IMR-90 (cell line): Measurements from ENCODE around the gene CLTCL1. TPM values are rescaled to one million over a fixed set of nuclear protein-coding genes. Genes with fewer than 3 reads are reported as not detected.

ENCODE experiments used
- ATAC-seq: fragments of 200-7000 bp; cut with Tn5 transposase; 2 replicates; pipeline ENCODE4 v1.9.1; 2020; ENCODE audit warnings: low read depth, mild to moderate bottlenecking, moderate library complexity
- BruUV-seq: library from RNA; stranded (reverse); fragments of 400-500 nt; replicated peaks from 2 replicates; lab custom pipeline; 2021; lab: Mats Ljungman, UMichigan
- CTCF ChIA-PET: fragments of 300-600 bp; formaldehyde crosslinking; extraction: SDS; loops from one replicate; lab custom pipeline; 2021; ENCODE audit warnings: antibody characterized with exemption; lab: Yijun Ruan, JAX
- POLR2A ChIA-PET: fragments of 300-600 bp; sonication (Branson Sonifier 250); formaldehyde crosslinking; loops from one replicate; lab custom pipeline; 2022; ENCODE audit warnings: antibody characterized with exemption; ENCODE audit not compliant: unreplicated experiment; lab: Charles Lee
- DNase-seq: peaks from one replicate; pipeline ENCODE4 v3.0.0; 2013
- H2AFZ ChIP-seq: replicated peaks from 2 replicates; pipeline ENCODE3; 2013; ENCODE audit warnings: low read length, mild to moderate bottlenecking; ENCODE audit not compliant: poor library complexity
- H2AK5ac ChIP-seq: 2 replicates; pipeline ENCODE4 v1.6.1; 2013; ENCODE audit warnings: low read depth, low read length, inconsistent platforms
- H2AK9ac ChIP-seq: replicated peaks from 2 replicates; pipeline ENCODE3; 2013; ENCODE audit warnings: mild to moderate bottlenecking, low read depth, low read length, moderate library complexity; ENCODE audit not compliant: poor library complexity
- H2BK120ac ChIP-seq: 2 replicates; pipeline ENCODE4 v1.6.1; 2013; ENCODE audit warnings: low read depth, low read length, inconsistent platforms
- H2BK15ac ChIP-seq: 3 replicates; pipeline ENCODE4 v1.6.1; 2013; ENCODE audit warnings: low read depth, low read length, inconsistent platforms
- H2BK20ac ChIP-seq: 2 replicates; pipeline ENCODE4 v1.6.1; 2013; ENCODE audit warnings: low read depth, mild to moderate bottlenecking, inconsistent platforms, low read length, moderate library complexity
- H2BK5ac ChIP-seq: 2 replicates; pipeline ENCODE4 v1.6.1; 2013; ENCODE audit warnings: mild to moderate bottlenecking, low read depth, low read length, inconsistent platforms; ENCODE audit not compliant: poor library complexity, severe bottlenecking
- H3K14ac ChIP-seq: replicated peaks from 2 replicates; pipeline ENCODE4 v1.6.1; 2013; ENCODE audit warnings: low read depth, low read length, inconsistent platforms
- H3K18ac ChIP-seq: 2 replicates; pipeline ENCODE4 v1.6.1; 2013; ENCODE audit warnings: low read depth, low read length, control low read depth
- H3K23ac ChIP-seq: 2 replicates; pipeline ENCODE4 v1.6.1; 2013; ENCODE audit warnings: low read depth, low read length, inconsistent platforms
- H3K27ac ChIP-seq: 2 replicates; pipeline ENCODE4 v1.5.1; 2013; ENCODE audit warnings: mild to moderate bottlenecking, control low read depth, low read length; ENCODE audit not compliant: insufficient read depth
- H3K27me3 ChIP-seq: 2 replicates; pipeline ENCODE4 v1.6.1; 2013; ENCODE audit warnings: low read length; ENCODE audit not compliant: control insufficient read depth, insufficient read depth
- H3K36me3 ChIP-seq: 2 replicates; pipeline ENCODE4 v1.6.1; 2013; ENCODE audit warnings: low read length, mixed read lengths; ENCODE audit not compliant: control insufficient read depth, insufficient read depth
- H3K4ac ChIP-seq: 2 replicates; pipeline ENCODE4 v1.6.1; 2013; ENCODE audit warnings: low read depth, low read length, inconsistent platforms
- H3K4me1 ChIP-seq: 2 replicates; pipeline ENCODE4 v1.6.1; 2013; ENCODE audit warnings: low read length, mixed read lengths; ENCODE audit not compliant: control insufficient read depth, insufficient read depth
- H3K4me2 ChIP-seq: 2 replicates; pipeline ENCODE4 v1.6.1; 2013; ENCODE audit warnings: low read depth, mild to moderate bottlenecking, control low read depth, low read length, moderate library complexity
- H3K4me3 ChIP-seq: 2 replicates; pipeline ENCODE4 v1.5.1; 2013; ENCODE audit warnings: low read depth, mild to moderate bottlenecking, control low read depth, low read length, moderate library complexity; ENCODE audit not compliant: insufficient read depth
- H3K56ac ChIP-seq: 2 replicates; pipeline ENCODE4 v1.6.1; 2013; ENCODE audit warnings: low read length, inconsistent platforms; ENCODE audit not compliant: insufficient read depth; ENCODE audit errors: extremely low read depth
- H3K79me1 ChIP-seq, 2 experiments: 2 replicates each; pipeline ENCODE4 v1.6.1; 2013; ENCODE audit warnings: low read length in 2 of 2, inconsistent platforms in 1 of 2, low read depth in 1 of 2
- H3K9ac ChIP-seq: 2 replicates; pipeline ENCODE4 v1.6.1; 2013; ENCODE audit warnings: low read depth, low read length, control low read depth
- H3K9me1 ChIP-seq: 2 replicates; pipeline ENCODE4 v1.6.1; 2013; ENCODE audit warnings: low read length, inconsistent platforms; ENCODE audit not compliant: insufficient read depth
- H3K9me3 ChIP-seq: 2 replicates; pipeline ENCODE4 v1.6.1; 2013; ENCODE audit warnings: low read length; ENCODE audit not compliant: control insufficient read depth, insufficient read depth
- H4K20me1 ChIP-seq: 2 replicates; pipeline ENCODE4 v1.6.1; 2013; ENCODE audit warnings: low read length, inconsistent platforms; ENCODE audit not compliant: insufficient read depth
- H4K5ac ChIP-seq: 2 replicates; pipeline ENCODE4 v1.6.1; 2013; ENCODE audit warnings: mild to moderate bottlenecking, low read depth, low read length, control low read depth
- H4K8ac ChIP-seq, 2 experiments: 2 replicates each; pipeline ENCODE4 v1.6.1; 2013; ENCODE audit warnings: low read depth in 2 of 2, low read length in 2 of 2, control low read depth in 1 of 2, inconsistent platforms in 1 of 2
- H4K91ac ChIP-seq: 2 replicates; pipeline ENCODE4 v1.6.1; 2013; ENCODE audit warnings: low read depth, low read length, inconsistent platforms; ENCODE audit not compliant: insufficient read depth
- CEBPB ChIP-seq: IDR thresholded peaks from 2 replicates; pipeline ENCODE4 v1.6.1; 2012; ENCODE audit warnings: low read depth, low read length, improper control_type of control experiment
- MAZ ChIP-seq: IDR thresholded peaks from 2 replicates; pipeline ENCODE4 v1.6.1; 2012; ENCODE audit warnings: low read depth, mild to moderate bottlenecking, low read length, improper control_type of control experiment, moderate library complexity, borderline replicate concordance
- MXI1 ChIP-seq: IDR thresholded peaks from 2 replicates; pipeline ENCODE4 v1.6.1; 2012; ENCODE audit warnings: low read depth, mild to moderate bottlenecking, low read length, moderate library complexity, borderline replicate concordance
- whole genome bisulfite sequencing, 2 experiments: methylation state at CpG; one replicate each; pipeline versions ENCODE4 v1.1.5 to v1.1.7; 2013; ENCODE audit warnings: missing lambda C conversion rate in 2 of 2; ENCODE audit not compliant: insufficient read length in 1 of 2; ENCODE audit errors: extremely low coverage in 2 of 2; 5-methylcytosine and 5-hydroxymethylcytosine counted together
- dilution Hi-C: fragments of 300-500 bp; cut with HindIII; formaldehyde crosslinking; loops from one replicate; pipeline ENCODE4 v1.14.3; 2018; ENCODE audit warnings: low sequenced_read_pairs; ENCODE audit not compliant: unreplicated experiment
- in situ Hi-C: fragments of 300-500 bp; cut with MboI; formaldehyde crosslinking; loops from 3 replicates; pipeline ENCODE4 v1.14.3; 2019; ENCODE audit warnings: low sequenced_read_pairs, inconsistent platforms, mixed read lengths
- intact Hi-C: fragments of 100-400 bp; cut with micrococcal nuclease; formaldehyde crosslinking; loops from 2 replicates; pipeline ENCODE4 v1.10.0; 2022
- polyA plus RNA-seq, 3 experiments: library from polyadenylated mRNA; depleted of rRNA; stranded (reverse); fragments of >200 nt; gene quantifications; 2 replicates each; pipeline ENCODE4 v1.2.3, GENCODE V29; 2012; ENCODE audit warnings: low replicate concordance in 1 of 3
- total RNA-seq: library from RNA; depleted of rRNA; stranded (reverse); fragments of >200 nt; gene quantifications from 2 replicates; pipeline ENCODE4 v1.2.3, GENCODE V29; 2012

The CLTCL1 gene
- total and polyA plus RNA-seq, 2 of the 4 experiments (the other 2 are of a cell fraction): 6.2 to 8.1 TPM

DNA sequence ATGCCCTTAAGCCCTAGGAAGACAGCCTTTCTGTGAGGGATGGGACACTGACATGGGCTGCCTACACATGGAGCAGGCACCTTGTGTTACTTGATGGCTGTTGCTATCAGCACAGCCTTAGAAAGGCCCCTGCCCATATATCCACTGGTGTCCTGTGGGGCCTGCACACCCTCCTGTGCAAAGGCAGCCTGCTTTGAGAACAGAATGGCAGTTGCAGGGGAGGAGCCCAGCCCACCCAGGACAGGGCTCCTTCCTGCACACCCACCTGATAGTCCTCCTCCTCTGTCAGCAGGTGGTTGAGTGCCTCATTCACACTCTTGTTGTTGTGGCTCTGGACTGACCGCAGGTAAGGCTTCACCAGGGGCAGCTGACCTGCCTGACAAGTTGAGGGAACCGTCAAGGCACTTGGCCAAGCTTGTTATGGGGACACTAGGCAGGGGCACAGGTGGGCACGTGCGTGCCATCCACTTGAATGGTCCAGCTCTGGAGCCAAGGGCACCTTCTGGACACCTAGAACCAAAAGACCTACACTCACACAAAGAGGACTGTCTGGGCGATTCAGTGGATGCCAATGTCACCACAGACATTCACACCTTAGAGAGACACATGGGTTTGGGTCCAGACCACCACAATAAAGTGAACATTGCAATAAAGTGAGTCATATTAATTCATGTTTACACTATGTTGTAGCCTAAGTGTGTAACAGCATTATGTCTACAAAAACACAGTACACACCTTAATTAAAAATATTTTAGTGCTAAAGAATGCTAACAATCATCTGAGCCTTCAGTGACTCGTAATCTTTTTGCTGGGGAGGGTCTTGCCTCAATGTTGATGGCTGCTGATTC is 103.6 kb downstream of the CLTCL1 start:
- Histone ChIP-seq H2AK9ac (no peak overlapping the region), H3K36me3 (no peaks in the 10 kb centered on the region; the same call in 1 of the 2 replicates), H2AFZ (peak overlapping the region; percentile 41), H3K14ac (no peak overlapping the region), H3K4me3 (no peak overlapping the region), H4K8ac (no peak overlapping the region), H4K5ac (no peak overlapping the region), H3K4me1 (peaks cover 4% of the 10 kb centered on the region; the same call in 1 of the 2 replicates), H3K9me3 (no peaks in the 10 kb centered on the region), H3K9ac (no peak overlapping the region), H2BK20ac (no peak overlapping the region), H3K4me2 (no peak overlapping the region), H2AK5ac (no peak overlapping the region), H3K9me1 (peaks cover 9% of the 10 kb centered on the region; the same call in 1 of the 2 replicates), H4K91ac (no peak overlapping the region), H3K56ac (no peak overlapping the region), H2BK120ac (no peak overlapping the region), H2BK5ac (no peak overlapping the region), H3K23ac (no peak overlapping the region), H3K4ac (no peak overlapping the region), H3K18ac (no peak overlapping the region), H3K79me1 (no peaks in the 10 kb centered on the region), H3K27ac (no peak overlapping the region), H3K27me3 (no peaks in the 10 kb centered on the region), H2BK15ac (no peak overlapping the region), H4K20me1 (no peaks in the 10 kb centered on the region)
- DNase-seq: no peak
- 80% methylated on average over 1 of the region's 6 CpGs; no CpG with 5 or more reads in 1 of the 2 experiments for WGBS, 2 experiments
- ChIA-PET POLR2A (no interaction called here), CTCF (no interaction called here)
- TF ChIP-seq MAZ (no peak), MXI1 (no peak), CEBPB (no peak)
- ATAC-seq: no peak
- in situ Hi-C loops: loop anchor here (10.0 kb wide), 1 partner anchor 167 kb away; no protein-coding TSS in a partner anchor
- intact Hi-C loops: no loop called here
- dilution Hi-C loops: no loop called here
- no TSS peak for BruUV-seq
